Stimulated activated CD4-positive, alpha-beta T cell treated with anti-CD3 and anti-CD28 coated beads, Interleukin-4, amount 100 ng/mL, for 48 hours (primary cell): ENCODE data around the gene CRKL.
"Not testable (repeated sequence)": the region's sequence is repeated elsewhere in the genome, so short reads cannot be mapped to it uniquely, and the experiment has no call there.

ENCODE experiments used
- DNase-seq, 2 donors: peaks; one replicate each; pipeline ENCODE4 v3.0.0-alpha.2; 2020; ENCODE audit warnings: low read depth in 2 of 2

Gene CRKL

GRCh38 chr22:20916916-20917810 is at the start of gene CRKL:
CRKL (plus strand) TSS chr22:20917407; CDS start chr22:20917935, 528 bp downstream.
- DNase-seq = peak; percentile 90 to 94

GRCh38 chr22:20868025-20868962 is 48.9 kb upstream of the CRKL start:
- DNase-seq = no peak

GRCh38 chr22:20869234-20869633 is 48.0 kb upstream of the CRKL start:
- no peak for DNase-seq

- no peak for DNase-seq
These were observed 44.0 kb upstream of the CRKL start for GRCh38 chr22:20873214-20873613.

DNA sequence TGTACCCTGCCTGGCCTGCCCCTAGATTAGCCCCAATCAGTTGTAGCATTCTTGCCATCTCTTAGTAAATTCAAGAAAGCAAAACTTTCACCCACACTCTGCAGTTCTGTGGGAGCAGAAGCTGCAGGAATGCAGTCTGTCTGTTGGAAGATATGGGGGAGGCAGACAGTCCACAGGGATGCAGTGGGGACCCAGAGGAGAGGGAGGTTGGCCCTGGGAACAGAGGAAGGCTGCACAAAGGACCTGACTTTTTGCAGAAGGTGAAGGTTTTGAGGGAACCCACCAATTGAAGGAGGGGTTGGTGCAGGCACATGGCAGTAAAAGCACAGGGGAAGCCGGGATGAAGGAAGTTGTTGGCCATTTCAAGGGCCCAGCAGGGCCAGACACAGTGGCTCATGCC is 41.9 kb upstream of the CRKL start:
- DNase-seq = no peak

DNA sequence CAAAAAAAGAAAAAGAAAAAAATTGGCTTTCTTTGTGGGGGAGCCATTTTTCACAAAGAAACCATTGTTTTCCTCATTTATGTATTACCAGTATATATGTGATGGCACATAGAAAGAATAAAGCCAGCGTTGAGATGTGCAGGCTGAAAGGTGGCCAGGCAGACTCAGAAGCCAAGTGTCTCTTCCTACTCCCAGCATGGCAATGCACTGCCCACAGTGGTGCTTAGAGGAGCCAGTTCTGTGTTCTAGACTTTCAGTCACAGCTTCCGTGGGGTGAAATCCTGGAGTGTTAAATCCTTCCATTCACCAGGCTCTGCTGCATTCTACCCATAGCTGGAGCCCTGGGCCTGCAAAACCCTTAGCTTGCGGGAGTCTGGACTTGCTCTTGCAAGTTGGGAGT is 39.5 kb upstream of the CRKL start:
- DNase-seq = no peak

DNA sequence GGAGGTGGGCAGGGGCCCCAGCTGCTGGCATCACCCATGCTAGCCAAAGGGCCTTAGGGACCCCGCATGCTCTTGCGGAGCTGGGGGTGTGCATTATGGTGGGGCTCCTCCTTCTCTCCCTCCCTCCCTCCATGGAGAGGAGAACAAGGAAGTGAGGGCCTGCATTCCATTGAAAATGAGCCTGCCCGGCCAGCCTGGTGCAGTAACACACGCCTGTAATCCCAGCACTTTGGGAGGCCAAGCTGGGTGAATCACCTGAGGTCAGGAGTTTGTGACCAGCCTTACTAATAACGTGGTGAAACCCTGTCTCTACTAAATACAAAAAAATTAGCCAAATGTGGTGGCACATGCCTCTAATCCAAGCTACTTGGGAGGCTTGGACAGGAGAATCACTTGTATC is 36.0 kb upstream of the CRKL start:
- no peak for DNase-seq

DNA sequence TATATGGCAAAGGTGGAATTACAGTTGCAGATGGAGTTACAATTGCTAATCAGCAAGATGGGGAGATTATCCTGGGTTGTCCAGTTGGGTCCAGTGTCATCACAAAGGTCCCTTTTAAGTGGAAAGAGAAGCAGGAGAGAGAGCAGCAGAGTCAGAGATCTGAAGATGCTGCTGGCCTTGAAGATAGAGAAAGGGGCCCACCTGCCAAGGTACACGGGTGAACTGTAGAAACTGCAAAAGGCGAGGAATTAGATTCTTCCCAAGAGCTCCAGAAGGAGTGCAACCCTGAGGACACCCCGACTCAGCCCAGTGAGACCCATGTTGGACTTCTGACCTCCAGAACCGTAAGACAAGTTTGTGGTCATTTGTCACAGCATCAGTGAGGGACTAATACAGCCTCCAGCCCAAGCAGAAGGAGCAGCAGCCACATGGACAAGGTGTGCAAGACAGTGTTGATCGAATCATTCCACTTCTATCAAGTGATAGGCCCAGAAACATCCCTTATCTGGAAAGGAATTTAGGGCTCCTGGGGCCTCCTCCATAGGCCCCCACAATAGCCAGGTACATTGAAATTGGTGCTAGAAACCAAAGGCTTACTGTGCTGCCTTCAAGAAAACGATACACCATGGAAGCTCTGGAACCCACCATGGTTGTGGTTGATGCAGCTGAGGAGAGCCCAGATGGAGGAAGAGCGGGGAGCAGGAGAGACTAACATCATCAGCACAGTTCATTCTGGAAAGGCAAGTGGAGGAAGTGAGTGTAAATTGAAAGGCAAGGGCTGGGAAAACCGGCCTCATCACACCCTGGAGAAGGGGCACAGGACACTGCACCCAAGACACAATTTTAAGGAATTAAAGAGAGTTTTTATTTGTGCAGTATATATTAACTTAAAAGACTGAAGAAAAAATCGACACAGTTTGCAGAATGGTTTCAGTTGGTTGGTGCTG is 35.1 kb upstream of the CRKL start:
- DNase-seq = no peak

DNA sequence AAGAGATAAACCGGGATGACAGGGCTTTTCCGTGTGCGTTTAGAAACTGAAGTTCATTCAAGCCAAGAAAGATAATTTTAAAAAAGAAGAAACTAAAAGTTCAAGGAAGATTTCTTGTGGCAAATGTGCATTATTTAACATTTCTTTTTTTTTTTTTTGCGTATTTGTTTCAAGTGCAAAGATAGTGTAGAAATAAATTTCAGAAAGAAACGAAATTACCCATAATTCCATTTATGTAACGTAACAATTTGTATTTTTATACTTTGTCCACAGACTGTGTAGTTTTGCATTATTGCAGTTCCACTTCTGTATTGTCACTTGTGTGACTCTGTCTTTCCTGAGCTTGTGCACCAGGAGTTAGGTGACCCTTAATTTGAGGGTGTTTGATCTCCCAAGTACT is 34.4 kb upstream of the CRKL start:
- no peak for DNase-seq

DNA sequence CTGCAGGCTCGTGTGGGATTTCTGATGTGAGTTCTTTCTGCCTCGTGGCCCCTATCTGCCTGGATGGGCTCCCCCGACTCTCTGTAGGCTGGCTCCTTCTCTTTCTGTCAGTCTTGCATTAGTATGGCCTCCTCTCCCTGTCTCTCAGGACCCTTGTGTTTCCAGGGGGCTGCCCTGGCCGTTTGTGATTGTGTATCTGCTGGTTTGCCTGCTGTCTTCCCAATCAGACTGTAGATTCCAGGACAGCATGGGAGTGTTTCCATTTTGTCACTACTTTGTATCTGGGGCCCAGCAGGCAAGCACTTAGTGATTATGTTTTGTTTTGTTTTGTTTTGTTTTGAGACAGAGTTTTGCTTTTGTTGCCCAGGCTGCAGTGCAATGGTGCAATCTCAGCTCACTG is 32.8 kb upstream of the CRKL start:
- DNase-seq = no peak

DNA sequence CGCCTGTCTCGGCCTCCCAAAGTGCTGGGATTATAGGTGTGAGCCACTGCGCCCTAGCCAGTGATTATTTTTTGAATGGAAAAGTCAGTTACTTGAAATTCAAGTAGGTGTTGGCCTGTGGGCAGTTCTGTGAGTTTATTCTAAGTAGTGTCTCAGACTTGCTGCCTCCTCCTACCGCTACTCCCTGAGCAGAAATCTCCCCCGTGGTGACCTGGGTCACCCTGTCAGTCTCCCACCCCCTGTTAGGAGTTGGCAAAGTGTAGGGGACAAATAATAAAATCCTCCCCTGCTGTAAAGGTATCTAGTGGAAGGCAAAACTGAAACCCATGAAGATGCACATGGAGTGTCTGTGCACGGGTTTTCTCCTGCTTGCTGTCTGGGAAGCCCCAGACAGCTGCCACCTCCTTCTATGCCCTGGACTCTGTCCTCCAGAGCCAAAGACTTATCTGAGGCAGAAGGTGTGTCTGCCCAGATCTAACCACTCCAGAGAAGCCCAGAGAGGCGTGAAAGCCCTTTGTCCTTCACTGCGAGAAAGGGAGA is 32.1 kb upstream of the CRKL start:
- DNase-seq = no peak

GRCh38 chr22:20885557-20886323 is 31.5 kb upstream of the CRKL start:
- peak; percentile 24 to 43 for DNase-seq

DNA sequence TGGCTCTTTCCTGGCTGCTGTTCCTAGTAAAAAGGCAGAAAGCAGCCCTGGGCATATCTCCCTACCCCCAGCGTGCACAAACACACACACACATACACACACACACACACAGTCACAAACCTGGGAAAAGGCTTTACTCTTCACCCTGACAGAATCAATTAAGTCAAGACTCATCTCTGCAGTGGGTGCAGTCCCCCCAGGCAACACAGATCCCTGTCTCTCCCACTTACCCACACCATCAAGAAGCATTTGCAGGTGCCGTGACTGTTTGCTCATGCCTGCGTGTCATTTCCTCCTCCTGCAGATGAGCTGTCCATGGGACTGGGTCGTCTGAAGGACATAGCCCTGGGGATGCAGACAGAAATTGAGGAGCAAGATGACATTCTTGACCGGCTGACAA is 29.8 kb upstream of the CRKL start:
- no peak for DNase-seq

GRCh38 chr22:20889025-20889704 is 28.0 kb upstream of the CRKL start:
- no peak for DNase-seq

GRCh38 chr22:20889904-20890540 is 27.2 kb upstream of the CRKL start:
- no peak for DNase-seq

DNA sequence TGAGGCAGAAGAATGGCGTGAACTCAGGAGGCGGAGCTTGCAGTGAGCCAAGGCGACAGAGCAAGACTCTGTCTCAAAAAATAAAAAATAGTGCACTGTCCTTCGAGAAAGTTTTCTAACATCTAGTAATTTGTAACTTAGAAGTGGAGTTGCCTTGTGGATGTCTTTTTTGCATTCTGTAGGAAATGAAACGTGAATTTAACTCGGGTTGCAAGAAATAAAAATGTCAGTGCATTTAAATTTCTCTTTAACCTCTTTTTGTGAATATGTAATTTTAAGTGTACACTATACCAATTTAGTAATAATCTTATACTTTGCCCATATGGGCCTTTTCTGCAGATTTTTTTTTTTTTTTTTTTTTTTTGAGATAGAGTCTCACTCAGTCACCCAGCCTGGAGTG is 26.2 kb upstream of the CRKL start:
- no peak for DNase-seq

DNA sequence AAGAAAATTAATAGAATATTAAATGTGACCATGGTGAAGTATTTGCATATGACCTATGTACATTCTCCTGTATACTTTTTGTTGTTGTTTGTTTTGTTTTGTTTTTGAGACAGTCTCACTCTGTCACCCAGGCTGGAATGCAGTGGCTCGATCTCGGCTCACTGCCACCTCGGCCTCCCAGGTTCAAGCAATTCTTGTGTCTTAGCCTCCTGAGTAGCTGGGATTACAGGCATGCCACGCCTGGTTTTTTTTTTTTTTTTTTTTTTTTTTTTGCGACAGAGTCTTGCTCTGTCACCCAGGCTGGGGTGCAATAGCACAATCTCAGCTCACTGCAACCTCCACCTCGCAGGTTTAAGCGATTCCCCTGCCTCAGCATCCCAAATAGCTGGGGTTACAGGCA is 19.5 kb upstream of the CRKL start:
- not testable (repeated sequence) for DNase-seq

GRCh38 chr22:20899827-20900423 is 17.3 kb upstream of the CRKL start:
- no peak for DNase-seq
